Mucosa of descending colon (tissue), 3 donors: Measurements from ENCODE around the gene GZMM. TPM values are rescaled to one million over a fixed set of nuclear protein-coding genes. Genes with fewer than 3 reads are reported as not detected.

Experiments
- ATAC-seq: fragments of 200-7000 bp; cut with Tn5 transposase; one replicate; pipeline ENCODE4 v1.9.1; 2020; ENCODE audit warnings: mild to moderate bottlenecking, moderate library complexity
- DNase-seq, 3 donors: peaks; one replicate each; pipeline ENCODE4 v3.0.0-alpha.2; 2020
- H3K36me3 ChIP-seq: fragments of 200-600 bp; one replicate; pipeline ENCODE4 v1.8.0; 2021; ENCODE audit warnings: low read depth, mild to moderate bottlenecking
- H3K4me1 ChIP-seq: fragments of 200-600 bp; one replicate; pipeline ENCODE4 v1.8.0; 2021; ENCODE audit warnings: low read depth, mild to moderate bottlenecking
- H3K4me3 ChIP-seq: fragments of 200-600 bp; one replicate; pipeline ENCODE4 v1.8.0; 2021; ENCODE audit warnings: mild to moderate bottlenecking
- H3K9me3 ChIP-seq: fragments of 200-600 bp; one replicate; pipeline ENCODE4 v1.8.0; 2021; ENCODE audit warnings: mild to moderate bottlenecking
- intact Hi-C, 2 donors: fragments of 100-400 bp; cut with DNase I in 1 of 2; cut with micrococcal nuclease in 1 of 2; formaldehyde crosslinking; loops; one replicate each; pipeline versions ENCODE4 v1.11.0 to v1.11.1; 2022; cut with DNase I, micrococcal nuclease
- total RNA-seq, 3 donors: library from RNA; stranded (reverse); fragmentation: NEBNext Ultra II Directional in 2 of 3; extraction: Animal tissue kit (Norgen Biotek cat#: 25700) in 2 of 3; gene quantifications; one replicate each; pipeline versions ENCODE4 v1.2.1 to v1.2.4, GENCODE V29; 2021 to 2023
- TF ChIP-seq, protein P1 (sequence below): fragments of 200-600 bp; IDR thresholded peaks from one replicate; pipeline ENCODE4 v1.8.0; 2022; ENCODE audit warnings: antibody characterized with exemption, mild to moderate bottlenecking
- donor health status: DM: no; HTN: no; CAD: no; lungs with moderate emphysema.
- donor health status: DM: no; HTN: no; CAD: no.
- donor health status: DM: no; HTN: yes; CAD: no.

GZMM gene
- total RNA-seq, 3 donors from 2014 or later, result 0.76 to 1.4 (median 1.4) TPM

DNA sequence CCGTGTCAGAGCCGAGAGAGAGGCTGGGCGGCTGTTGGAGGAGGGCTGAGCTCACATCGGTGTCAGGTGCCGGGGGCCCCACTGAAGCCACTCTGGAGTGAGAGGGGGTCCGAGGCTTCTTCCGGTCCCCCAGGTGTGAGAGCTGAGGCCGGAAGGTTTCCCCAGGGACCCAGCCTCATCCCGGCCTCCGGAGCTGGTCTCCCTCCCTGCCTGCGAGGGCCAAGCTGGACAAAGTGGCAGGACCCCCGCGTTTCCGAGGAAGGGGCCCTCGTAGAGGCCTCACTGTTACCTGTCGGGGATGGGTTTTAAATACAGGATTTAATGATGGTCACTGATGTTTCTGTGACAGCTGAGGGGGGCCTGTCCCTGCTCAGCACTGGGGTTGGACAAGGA lies 52.4 kb downstream of the GZMM start:
- ATAC-seq, result no peak
- intact Hi-C loops, result no loop called here
- no peaks in the 10 kb centered on the region for H3K4me1 ChIP-seq
- DNase-seq, result no peak
- H3K4me3 ChIP-seq, result no peak overlapping the region
- no peaks in the 10 kb centered on the region for H3K36me3 ChIP-seq
- H3K9me3 ChIP-seq, result no peaks in the 10 kb centered on the region
- TF ChIP-seq, protein P1, sequence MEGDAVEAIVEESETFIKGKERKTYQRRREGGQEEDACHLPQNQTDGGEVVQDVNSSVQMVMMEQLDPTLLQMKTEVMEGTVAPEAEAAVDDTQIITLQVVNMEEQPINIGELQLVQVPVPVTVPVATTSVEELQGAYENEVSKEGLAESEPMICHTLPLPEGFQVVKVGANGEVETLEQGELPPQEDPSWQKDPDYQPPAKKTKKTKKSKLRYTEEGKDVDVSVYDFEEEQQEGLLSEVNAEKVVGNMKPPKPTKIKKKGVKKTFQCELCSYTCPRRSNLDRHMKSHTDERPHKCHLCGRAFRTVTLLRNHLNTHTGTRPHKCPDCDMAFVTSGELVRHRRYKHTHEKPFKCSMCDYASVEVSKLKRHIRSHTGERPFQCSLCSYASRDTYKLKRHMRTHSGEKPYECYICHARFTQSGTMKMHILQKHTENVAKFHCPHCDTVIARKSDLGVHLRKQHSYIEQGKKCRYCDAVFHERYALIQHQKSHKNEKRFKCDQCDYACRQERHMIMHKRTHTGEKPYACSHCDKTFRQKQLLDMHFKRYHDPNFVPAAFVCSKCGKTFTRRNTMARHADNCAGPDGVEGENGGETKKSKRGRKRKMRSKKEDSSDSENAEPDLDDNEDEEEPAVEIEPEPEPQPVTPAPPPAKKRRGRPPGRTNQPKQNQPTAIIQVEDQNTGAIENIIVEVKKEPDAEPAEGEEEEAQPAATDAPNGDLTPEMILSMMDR, result no peak

GRCh38 chr19:597406-598315 lies 53.8 kb downstream of the GZMM start:
- Histone ChIP-seq H3K9me3 (no peaks in the 10 kb centered on the region), H3K4me1 (no peaks in the 10 kb centered on the region), H3K4me3 (no peak overlapping the region), H3K36me3 (no peaks in the 10 kb centered on the region)
- ATAC-seq (no peak), DNase-seq (no peak)
- TF ChIP-seq, protein P1, result no peak
- intact Hi-C loops, result no loop called here

Other genes with a start within 250 kb of the GZMM start
- gene MIER2, start 199.3 kb upstream of the GZMM start, total RNA-seq, result 10 to 100 TPM; 13.4 to 28.3 (median 13.7) TPM
- 1 to 10 TPM in 1 of 3 donors, under 1 TPM in 2; 0.17 to 1.7 (median 0.65) TPM for gene C2CD4C, start 134.9 kb upstream of the GZMM start, total RNA-seq
- 10 to 100 TPM in 1 of 3 donors, 1 to 10 TPM in 2; 5.3 to 39.3 (median 6.0) TPM for gene SHC2, start 83.0 kb upstream of the GZMM start, total RNA-seq
- gene MADCAM1, start 47.6 kb upstream of the GZMM start, total RNA-seq, result 1 to 10 TPM; 2.3 to 4.3 (median 4.1) TPM
- 10 to 100 TPM; 15.5 to 20.6 (median 16.0) TPM for gene TPGS1, start 36.6 kb upstream of the GZMM start, total RNA-seq
- 10 to 100 TPM; 64.6 to 78.0 (median 71.2) TPM for gene CDC34, start 12.3 kb upstream of the GZMM start, total RNA-seq
- gene BSG, start 28.5 kb downstream of the GZMM start, total RNA-seq, result 1,000 to 10,000 TPM in 1 of 3 donors, 100 to 1,000 TPM in 2; 695 to 1,536 (median 896) TPM
- gene HCN2, start 45.8 kb downstream of the GZMM start, total RNA-seq, result under 1 TPM; 0.12 to 0.89 (median 0.17) TPM
- 10 to 100 TPM; 48.3 to 61.1 (median 51.1) TPM for gene POLRMT, start 89.5 kb downstream of the GZMM start, total RNA-seq
- gene FGF22, start 95.8 kb downstream of the GZMM start, total RNA-seq, result under 1 TPM in 2 of 3 donors, not detected in 1; 0.23 to 0.82 TPM
- gene RNF126, start 119.2 kb downstream of the GZMM start, total RNA-seq, result 10 to 100 TPM; 47.5 to 69.1 (median 62.0) TPM
- gene FSTL3, start 132.3 kb downstream of the GZMM start, total RNA-seq, result 10 to 100 TPM in 2 of 3 donors, 1 to 10 TPM in 1; 2.6 to 25.0 (median 12.8) TPM
- gene PRSS57, start 151.4 kb downstream of the GZMM start, total RNA-seq, result not detected
- 10 to 100 TPM in 2 of 3 donors, 1 to 10 TPM in 1; 8.1 to 58.4 (median 13.0) TPM for gene PALM, start 164.9 kb downstream of the GZMM start, total RNA-seq
- 100 to 1,000 TPM; 184 to 443 (median 361) TPM for gene MISP, start 207.1 kb downstream of the GZMM start, total RNA-seq